Tibial nerve (tissue), 4 donors: Measurements from ENCODE around the gene GALNT11. TPM values are rescaled to one million over a fixed set of nuclear protein-coding genes. Genes with fewer than 3 reads are reported as not detected.

Experiments
- DNase-seq, 2 donors: peaks; one replicate each; pipeline ENCODE4 v3.0.0-alpha.2; 2019; ENCODE audit warnings: low spot score in 2 of 2
- H3K27ac ChIP-seq, 4 donors: fragments of 200-600 bp; sonication (generic) in 3 of 4; one replicate each; pipeline ENCODE4 v1.5.1; 2017 to 2019; ENCODE audit warnings: mild to moderate bottlenecking in 1 of 4
- H3K27me3 ChIP-seq, 2 donors: fragments of 200-600 bp; sonication (generic) in 1 of 2; one replicate each; pipeline versions ENCODE4 v1.5.1 to v1.6.0; 2017 to 2019
- H3K36me3 ChIP-seq, 3 donors: fragments of 200-600 bp; sonication (generic); one replicate each; pipeline ENCODE4 v1.5.1; 2018 to 2019
- H3K4me1 ChIP-seq, 4 donors: fragments of 200-600 bp; sonication (generic) in 3 of 4; one replicate each; pipeline ENCODE4 v1.5.1; 2017 to 2019
- H3K4me3 ChIP-seq, 4 donors: fragments of 200-600 bp; sonication (generic) in 3 of 4; one replicate each; pipeline ENCODE4 v1.5.1; 2017 to 2019; ENCODE audit warnings: mild to moderate bottlenecking in 1 of 4, moderate library complexity in 1 of 4
- H3K9me3 ChIP-seq, 4 donors: fragments of 200-600 bp; sonication (generic) in 3 of 4; one replicate each; pipeline ENCODE4 v1.5.1; 2017 to 2019
- EP300 ChIP-seq, 2 donors: sonication (generic); formaldehyde crosslinking; IDR thresholded peaks; one replicate each; pipeline ENCODE4 v1.6.1; 2017; ENCODE audit warnings: antibody characterized with exemption in 2 of 2, mild to moderate bottlenecking in 1 of 2
- POLR2A ChIP-seq, 2 donors: fragments of 450-650 bp; IDR thresholded peaks; one replicate each; pipeline ENCODE4 v1.6.1; 2017; ENCODE audit warnings: antibody characterized with exemption in 2 of 2, mild to moderate bottlenecking in 2 of 2, moderate library complexity in 2 of 2
- WGBS, 2 donors: methylation state at CpG; one replicate each; pipeline ENCODE4 v1.1.5; 2018; 5-methylcytosine and 5-hydroxymethylcytosine counted together
- total RNA-seq, 4 donors: library from RNA; depleted of rRNA; stranded (reverse); fragments of >200 nt; gene quantifications; one replicate each; pipeline ENCODE4 v1.1.0, GENCODE V29; 2016
- TF ChIP-seq, protein P1 (sequence below), 5 experiments: fragments of 200-600 bp in 3 of 5; fragments of 450-650 bp in 2 of 5; sonication (generic) in 3 of 5; IDR thresholded peaks; one replicate each; pipeline ENCODE4 v1.5.1; 2016 to 2019; ENCODE audit warnings: antibody characterized with exemption in 5 of 5, mild to moderate bottlenecking in 3 of 5, moderate library complexity in 2 of 5

The GALNT11 gene
- total RNA-seq, 4 donors from 2014 or later: 27.9 to 45.7 (median 36.6) TPM

- TF ChIP-seq EP300 (IDR thresholded peaks at IDR 0.05) (no peak), POLR2A (IDR thresholded peaks at IDR 0.05) (no peak)
- TF ChIP-seq, protein P1, sequence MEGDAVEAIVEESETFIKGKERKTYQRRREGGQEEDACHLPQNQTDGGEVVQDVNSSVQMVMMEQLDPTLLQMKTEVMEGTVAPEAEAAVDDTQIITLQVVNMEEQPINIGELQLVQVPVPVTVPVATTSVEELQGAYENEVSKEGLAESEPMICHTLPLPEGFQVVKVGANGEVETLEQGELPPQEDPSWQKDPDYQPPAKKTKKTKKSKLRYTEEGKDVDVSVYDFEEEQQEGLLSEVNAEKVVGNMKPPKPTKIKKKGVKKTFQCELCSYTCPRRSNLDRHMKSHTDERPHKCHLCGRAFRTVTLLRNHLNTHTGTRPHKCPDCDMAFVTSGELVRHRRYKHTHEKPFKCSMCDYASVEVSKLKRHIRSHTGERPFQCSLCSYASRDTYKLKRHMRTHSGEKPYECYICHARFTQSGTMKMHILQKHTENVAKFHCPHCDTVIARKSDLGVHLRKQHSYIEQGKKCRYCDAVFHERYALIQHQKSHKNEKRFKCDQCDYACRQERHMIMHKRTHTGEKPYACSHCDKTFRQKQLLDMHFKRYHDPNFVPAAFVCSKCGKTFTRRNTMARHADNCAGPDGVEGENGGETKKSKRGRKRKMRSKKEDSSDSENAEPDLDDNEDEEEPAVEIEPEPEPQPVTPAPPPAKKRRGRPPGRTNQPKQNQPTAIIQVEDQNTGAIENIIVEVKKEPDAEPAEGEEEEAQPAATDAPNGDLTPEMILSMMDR (IDR thresholded peaks at IDR 0.05): no peak
- DNase-seq: no peak
- Histone ChIP-seq H3K9me3 (no peaks in the 10 kb centered on the region), H3K4me3 (no peak overlapping the region), H3K4me1 (peaks cover 0 to 27% (median 2%) of the 10 kb centered on the region in 4 donors), H3K36me3 (peaks cover 0 to 78% (median 20%) of the 10 kb centered on the region in 3 donors), H3K27ac (no peak overlapping the region), H3K27me3 (no peaks in the 10 kb centered on the region)
- WGBS, 2 donors: 83 to 96% methylated on average over 2 of the region's 2 CpGs
Observed at GRCh38 chr7:152140560-152140959, 115.1 kb downstream of the GALNT11 start.

DNA sequence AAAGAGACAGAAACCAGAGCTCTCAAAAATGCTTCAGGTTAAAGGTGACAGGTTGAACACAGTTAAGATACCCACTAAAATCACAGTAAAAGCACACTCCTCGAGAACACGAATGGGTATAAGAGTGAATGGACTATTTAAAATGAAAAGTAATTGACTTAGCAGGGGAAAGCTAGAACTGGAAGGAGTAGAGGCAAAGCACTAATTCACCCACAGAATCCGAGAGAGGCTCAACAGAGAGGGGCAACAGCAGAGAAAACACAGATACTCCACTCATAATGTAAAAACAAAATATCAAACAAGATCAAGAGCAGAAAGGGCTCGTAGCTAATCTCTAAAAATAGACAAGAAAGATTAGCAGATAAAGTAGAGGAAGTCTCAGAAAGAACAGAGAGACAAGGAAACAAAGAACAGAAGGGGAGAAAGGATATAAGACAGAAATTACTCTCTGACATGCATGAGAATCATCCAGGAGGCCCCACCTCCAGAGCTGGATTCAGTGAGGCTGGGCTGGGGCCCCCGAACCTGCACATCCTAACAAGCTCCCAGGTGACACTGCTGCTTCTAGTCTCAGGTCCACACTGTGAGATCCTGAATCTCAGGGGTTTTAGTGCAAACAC is 117.6 kb downstream of the GALNT11 start:
- no peak overlapping the region for H3K27ac ChIP-seq
- TF ChIP-seq POLR2A (IDR thresholded peaks at IDR 0.05): no peak
- TF ChIP-seq, protein P1 (IDR thresholded peaks at IDR 0.05): no peak
- TF ChIP-seq EP300 (IDR thresholded peaks at IDR 0.05): no peak
- H3K4me3 ChIP-seq: no peak overlapping the region
- no peaks in the 10 kb centered on the region for H3K27me3 ChIP-seq
- peaks cover 0 to 97% (median 23%) of the 10 kb centered on the region in 3 donors for H3K36me3 ChIP-seq
- no peaks in the 10 kb centered on the region for H3K9me3 ChIP-seq
- no peak for DNase-seq
- 49% methylated on average over 5 of the region's 5 CpGs for WGBS, 2 donors
- H3K4me1 ChIP-seq: peaks cover 0 to 20% (median 0%) of the 10 kb centered on the region in 4 donors

DNA sequence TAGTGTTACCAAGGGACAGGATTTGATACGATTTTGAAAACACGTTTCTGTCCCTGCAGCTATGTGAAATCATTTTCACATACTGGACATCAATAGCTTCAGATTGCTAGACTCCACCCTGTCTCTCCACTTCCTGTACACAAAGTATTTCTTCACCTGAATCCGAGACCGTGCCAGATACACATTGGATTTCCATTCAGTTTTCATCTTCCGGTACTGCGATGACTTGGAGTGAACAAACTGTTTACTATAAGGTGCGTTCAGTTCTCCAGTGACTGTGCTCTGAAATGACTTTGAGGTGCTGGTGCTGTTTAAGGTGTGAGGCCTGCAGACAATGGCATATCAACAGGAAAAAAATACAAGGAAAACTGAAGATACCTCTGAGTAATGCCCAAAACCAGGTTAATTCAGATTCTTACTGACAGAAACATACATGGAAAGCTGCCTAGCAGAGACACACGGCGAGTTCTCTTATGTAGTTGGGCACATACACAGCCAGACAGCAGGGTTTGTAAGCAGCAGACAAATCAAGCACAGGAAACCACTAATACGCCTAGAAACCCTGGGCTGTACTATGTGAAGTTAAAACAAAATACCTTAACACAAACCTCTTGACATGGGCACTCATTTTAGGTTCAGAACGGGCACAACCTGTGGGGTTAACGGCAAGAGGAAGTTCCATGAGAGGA is 119.2 kb downstream of the GALNT11 start:
- peaks cover 0 to 97% (median 24%) of the 10 kb centered on the region in 3 donors for H3K36me3 ChIP-seq
- no peak for DNase-seq
- TF ChIP-seq EP300 (IDR thresholded peaks at IDR 0.05): no peak
- TF ChIP-seq, protein P1 (IDR thresholded peaks at IDR 0.05): no peak
- no peak for TF ChIP-seq POLR2A (IDR thresholded peaks at IDR 0.05)
- no peaks in the 10 kb centered on the region for H3K9me3 ChIP-seq
- H3K27me3 ChIP-seq: no peaks in the 10 kb centered on the region
- H3K27ac ChIP-seq: peak overlapping the region in 1 of 4 donors; percentile 41
- no peak overlapping the region for H3K4me3 ChIP-seq
- 81 to 82% methylated on average over 12 of the region's 12 CpGs for WGBS, 2 donors
- peaks cover 0 to 20% (median 0%) of the 10 kb centered on the region in 4 donors for H3K4me1 ChIP-seq

GRCh38 chr7:152145853-152146466 is 120.5 kb downstream of the GALNT11 start:
- no peak overlapping the region for H3K4me3 ChIP-seq
- peaks cover 2 to 97% (median 27%) of the 10 kb centered on the region in 3 donors for H3K36me3 ChIP-seq
- DNase-seq: peak in 1 of 2 donors; percentile 35
- TF ChIP-seq, protein P1 (IDR thresholded peaks at IDR 0.05): peak; percentile 36 to 59 (median 54)
- no peak for TF ChIP-seq POLR2A (IDR thresholded peaks at IDR 0.05)
- no peak for TF ChIP-seq EP300 (IDR thresholded peaks at IDR 0.05)
- peaks cover 0 to 20% (median 0%) of the 10 kb centered on the region in 4 donors for H3K4me1 ChIP-seq
- no peaks in the 10 kb centered on the region for H3K9me3 ChIP-seq
- H3K27me3 ChIP-seq: no peaks in the 10 kb centered on the region
- H3K27ac ChIP-seq: peak overlapping the region in 2 of 4 donors; percentile 35 to 41
- 57 to 59% methylated on average over 4 of the region's 4 CpGs for WGBS, 2 donors

DNA sequence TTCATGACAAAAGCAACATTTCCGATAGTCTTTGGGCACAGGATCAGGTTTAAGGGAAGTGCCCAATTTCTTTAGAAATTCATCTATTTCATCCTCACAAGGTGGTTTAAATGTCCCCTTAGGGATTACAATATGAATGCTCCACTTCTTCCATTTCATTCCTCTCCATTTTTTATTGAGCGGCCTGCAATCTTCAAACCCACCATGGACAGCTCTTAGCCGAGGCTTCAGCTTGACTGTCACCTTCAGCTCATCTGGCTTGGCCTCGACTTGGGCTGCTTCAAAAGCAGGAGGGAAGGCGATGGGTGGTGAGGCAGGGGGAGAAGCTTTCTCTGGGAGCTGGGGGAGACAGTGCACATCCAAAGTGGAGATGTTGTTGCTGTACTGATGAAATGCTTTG is 123.2 kb downstream of the GALNT11 start:
- H3K4me1 ChIP-seq: peaks cover 0 to 20% (median 0%) of the 10 kb centered on the region in 4 donors
- H3K36me3 ChIP-seq: peaks cover 2 to 97% (median 20%) of the 10 kb centered on the region in 3 donors
- TF ChIP-seq POLR2A (IDR thresholded peaks at IDR 0.05): no peak
- TF ChIP-seq, protein P1 (IDR thresholded peaks at IDR 0.05): no peak
- no peak for TF ChIP-seq EP300 (IDR thresholded peaks at IDR 0.05)
- 87 to 95% methylated on average over 5 of the region's 5 CpGs for WGBS, 2 donors
- no peak overlapping the region for H3K4me3 ChIP-seq
- no peak overlapping the region for H3K27ac ChIP-seq
- H3K27me3 ChIP-seq: no peaks in the 10 kb centered on the region
- DNase-seq: no peak
- no peaks in the 10 kb centered on the region for H3K9me3 ChIP-seq
